ENCODE data around the gene ADCY7. TPM values are rescaled to one million over a fixed set of nuclear protein-coding genes. Genes with fewer than 3 reads are reported as not detected.

The ADCY7 gene
- total and polyA plus RNA-seq, 9 of the 15 experiments (the other 6 are each of a cell fraction or from before 2014, with no cell fraction given), result 2.3 to 108 (median 28.6) TPM

DNA sequence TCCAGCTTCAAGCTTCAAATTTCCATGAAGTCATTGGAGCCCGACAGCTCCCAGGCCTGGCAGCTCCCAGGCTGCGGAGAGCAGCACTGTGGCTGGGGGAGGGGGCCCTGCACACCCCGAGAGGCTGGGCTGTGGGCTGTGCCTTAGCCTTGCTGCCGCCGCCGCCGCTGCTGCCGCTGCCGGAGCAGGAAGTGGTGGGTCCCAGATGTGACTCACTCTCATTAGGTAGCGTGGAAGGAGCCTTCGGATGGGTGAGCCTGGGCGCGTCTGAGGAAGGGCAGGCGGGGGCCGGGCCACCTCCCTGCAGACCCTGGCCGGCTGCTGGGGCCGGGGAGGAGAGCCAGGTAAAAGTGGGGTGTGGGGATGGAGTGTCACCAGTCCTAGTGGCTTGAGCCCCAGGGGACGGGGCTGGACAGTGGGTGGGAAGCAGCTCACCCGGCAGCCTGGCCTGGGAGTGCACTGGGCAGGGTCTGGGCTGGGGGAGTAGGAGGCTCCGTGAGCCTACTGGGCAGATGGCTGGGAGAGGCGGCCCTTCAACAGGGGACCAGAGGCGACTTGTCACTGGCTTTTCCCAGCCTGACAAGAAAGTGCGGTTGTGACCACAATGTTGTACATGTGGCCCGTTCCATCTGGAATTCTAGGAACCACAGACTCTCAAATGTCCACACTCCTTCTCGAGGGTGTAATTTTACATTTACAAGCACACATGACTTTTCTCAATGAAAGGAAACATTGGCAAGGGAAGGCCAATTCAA, at the start of gene ADCY7 (continued):
- TF ChIP-seq, protein P1, sequence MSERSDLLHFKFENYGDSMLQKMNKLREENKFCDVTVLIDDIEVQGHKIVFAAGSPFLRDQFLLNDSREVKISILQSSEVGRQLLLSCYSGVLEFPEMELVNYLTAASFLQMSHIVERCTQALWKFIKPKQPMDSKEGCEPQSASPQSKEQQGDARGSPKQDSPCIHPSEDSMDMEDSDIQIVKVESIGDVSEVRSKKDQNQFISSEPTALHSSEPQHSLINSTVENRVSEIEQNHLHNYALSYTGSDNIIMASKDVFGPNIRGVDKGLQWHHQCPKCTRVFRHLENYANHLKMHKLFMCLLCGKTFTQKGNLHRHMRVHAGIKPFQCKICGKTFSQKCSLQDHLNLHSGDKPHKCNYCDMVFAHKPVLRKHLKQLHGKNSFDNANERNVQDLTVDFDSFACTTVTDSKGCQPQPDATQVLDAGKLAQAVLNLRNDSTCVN (CRISPR knock-in tag; IDR thresholded peaks at IDR 0.05), result no peak
- TF ChIP-seq ESRRA (IDR thresholded peaks at IDR 0.05; ENCODE audit: borderline replicate concordance, low read depth) (peak; percentile 12; the same call in 1 of the 2 replicates), RAD51 (IDR thresholded peaks at IDR 0.05; ENCODE audit: borderline replicate concordance, low read depth) (no peak), FOXJ3 (CRISPR knock-in tag; IDR thresholded peaks at IDR 0.05) (no peak), RCOR1 (IDR thresholded peaks at IDR 0.05; ENCODE audit: borderline replicate concordance in 1 of 2, low read depth in 2 of 2, low read length in 2 of 2) (peak in 1 of 2 experiments; percentile 16; a peak in 1 of 4 replicates), ESRRB (CRISPR knock-in tag; IDR thresholded peaks at IDR 0.05; ENCODE audit: borderline replicate concordance) (no peak), ZNF217 (CRISPR knock-in tag; IDR thresholded peaks at IDR 0.05) (no peak), JUNB (CRISPR knock-in tag; conservative IDR thresholded peaks at IDR 0.05) (no peak), POU5F1 (IDR thresholded peaks at IDR 0.05; ENCODE audit: borderline replicate concordance, low read depth, low read length, partially characterized antibody) (no peak), ZSCAN29 (IDR thresholded peaks at IDR 0.05) (no peak), GATAD2A (IDR thresholded peaks at IDR 0.05) (no peak), ZNF551 (CRISPR knock-in tag; IDR thresholded peaks at IDR 0.05) (no peak), ZKSCAN8 (CRISPR knock-in tag; IDR thresholded peaks at IDR 0.05) (no peak), KLF13 (tag; IDR thresholded peaks at IDR 0.05; ENCODE audit: borderline replicate concordance, low read depth) (no peak), RBBP5 (IDR thresholded peaks at IDR 0.05; ENCODE audit: borderline replicate concordance, insufficient read depth, low read length, poor library complexity, severe bottlenecking) (peak; percentile 56), HEY1 (CRISPR knock-in tag; IDR thresholded peaks at IDR 0.05; ENCODE audit: borderline replicate concordance) (no peak), DNMT1 (IDR thresholded peaks at IDR 0.05) (no peak), ZNF133 (CRISPR knock-in tag; IDR thresholded peaks at IDR 0.05) (no peak)
- TF ChIP-seq, protein P2, sequence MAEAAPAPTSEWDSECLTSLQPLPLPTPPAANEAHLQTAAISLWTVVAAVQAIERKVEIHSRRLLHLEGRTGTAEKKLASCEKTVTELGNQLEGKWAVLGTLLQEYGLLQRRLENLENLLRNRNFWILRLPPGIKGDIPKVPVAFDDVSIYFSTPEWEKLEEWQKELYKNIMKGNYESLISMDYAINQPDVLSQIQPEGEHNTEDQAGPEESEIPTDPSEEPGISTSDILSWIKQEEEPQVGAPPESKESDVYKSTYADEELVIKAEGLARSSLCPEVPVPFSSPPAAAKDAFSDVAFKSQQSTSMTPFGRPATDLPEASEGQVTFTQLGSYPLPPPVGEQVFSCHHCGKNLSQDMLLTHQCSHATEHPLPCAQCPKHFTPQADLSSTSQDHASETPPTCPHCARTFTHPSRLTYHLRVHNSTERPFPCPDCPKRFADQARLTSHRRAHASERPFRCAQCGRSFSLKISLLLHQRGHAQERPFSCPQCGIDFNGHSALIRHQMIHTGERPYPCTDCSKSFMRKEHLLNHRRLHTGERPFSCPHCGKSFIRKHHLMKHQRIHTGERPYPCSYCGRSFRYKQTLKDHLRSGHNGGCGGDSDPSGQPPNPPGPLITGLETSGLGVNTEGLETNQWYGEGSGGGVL (CRISPR knock-in tag; IDR thresholded peaks at IDR 0.05), result no peak
- TF ChIP-seq, protein P3, sequence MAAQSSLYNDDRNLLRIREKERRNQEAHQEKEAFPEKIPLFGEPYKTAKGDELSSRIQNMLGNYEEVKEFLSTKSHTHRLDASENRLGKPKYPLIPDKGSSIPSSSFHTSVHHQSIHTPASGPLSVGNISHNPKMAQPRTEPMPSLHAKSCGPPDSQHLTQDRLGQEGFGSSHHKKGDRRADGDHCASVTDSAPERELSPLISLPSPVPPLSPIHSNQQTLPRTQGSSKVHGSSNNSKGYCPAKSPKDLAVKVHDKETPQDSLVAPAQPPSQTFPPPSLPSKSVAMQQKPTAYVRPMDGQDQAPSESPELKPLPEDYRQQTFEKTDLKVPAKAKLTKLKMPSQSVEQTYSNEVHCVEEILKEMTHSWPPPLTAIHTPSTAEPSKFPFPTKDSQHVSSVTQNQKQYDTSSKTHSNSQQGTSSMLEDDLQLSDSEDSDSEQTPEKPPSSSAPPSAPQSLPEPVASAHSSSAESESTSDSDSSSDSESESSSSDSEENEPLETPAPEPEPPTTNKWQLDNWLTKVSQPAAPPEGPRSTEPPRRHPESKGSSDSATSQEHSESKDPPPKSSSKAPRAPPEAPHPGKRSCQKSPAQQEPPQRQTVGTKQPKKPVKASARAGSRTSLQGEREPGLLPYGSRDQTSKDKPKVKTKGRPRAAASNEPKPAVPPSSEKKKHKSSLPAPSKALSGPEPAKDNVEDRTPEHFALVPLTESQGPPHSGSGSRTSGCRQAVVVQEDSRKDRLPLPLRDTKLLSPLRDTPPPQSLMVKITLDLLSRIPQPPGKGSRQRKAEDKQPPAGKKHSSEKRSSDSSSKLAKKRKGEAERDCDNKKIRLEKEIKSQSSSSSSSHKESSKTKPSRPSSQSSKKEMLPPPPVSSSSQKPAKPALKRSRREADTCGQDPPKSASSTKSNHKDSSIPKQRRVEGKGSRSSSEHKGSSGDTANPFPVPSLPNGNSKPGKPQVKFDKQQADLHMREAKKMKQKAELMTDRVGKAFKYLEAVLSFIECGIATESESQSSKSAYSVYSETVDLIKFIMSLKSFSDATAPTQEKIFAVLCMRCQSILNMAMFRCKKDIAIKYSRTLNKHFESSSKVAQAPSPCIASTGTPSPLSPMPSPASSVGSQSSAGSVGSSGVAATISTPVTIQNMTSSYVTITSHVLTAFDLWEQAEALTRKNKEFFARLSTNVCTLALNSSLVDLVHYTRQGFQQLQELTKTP (IDR thresholded peaks at IDR 0.05; ENCODE audit: low read depth in 1 of 2, partially characterized antibody in 2 of 2), result no peak
